A673 (cell line): ENCODE measurements around the gene XYLT1.

Experiments used
- EZH2 ChIP-seq: fragments of 200-600 bp; sonication (generic); IDR thresholded peaks from 2 replicates; pipeline ENCODE4 v1.6.1; 2017; ENCODE audit warnings: borderline replicate concordance, low read depth, mild to moderate bottlenecking, mixed read lengths, antibody characterized with exemption, low read length; ENCODE audit not compliant: poor library complexity, severe bottlenecking
- TF ChIP-seq, protein P1 (sequence below): fragments of 300-800, 200-600 bp; sonication (generic); conservative IDR thresholded peaks from 2 replicates; pipeline ENCODE4 v1.5.1; 2017; ENCODE audit warnings: low read depth, mild to moderate bottlenecking, antibody characterized with exemption, low read length, moderate library complexity, mixed read lengths

DNA sequence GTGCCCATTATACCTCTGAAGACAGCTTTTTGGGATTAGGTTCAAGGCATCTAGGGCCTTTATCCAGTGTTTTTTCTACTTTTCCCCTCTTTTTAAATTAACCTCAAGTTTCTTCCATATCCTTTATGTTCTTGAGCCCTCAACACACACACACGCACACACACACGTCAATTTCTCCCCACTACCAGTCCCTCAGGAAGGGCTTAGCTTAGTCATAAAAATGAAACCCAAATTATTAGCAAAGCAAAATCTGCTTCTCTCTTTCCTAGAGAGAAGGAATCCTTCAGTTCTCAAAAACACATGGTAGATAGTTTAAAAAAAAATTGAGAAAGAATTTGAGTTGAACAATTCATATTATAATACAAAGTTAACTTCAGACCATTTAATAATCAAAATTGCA lies 401.1 kb downstream of the XYLT1 start:
- TF ChIP-seq EZH2 = no peak
- TF ChIP-seq, protein P1, sequence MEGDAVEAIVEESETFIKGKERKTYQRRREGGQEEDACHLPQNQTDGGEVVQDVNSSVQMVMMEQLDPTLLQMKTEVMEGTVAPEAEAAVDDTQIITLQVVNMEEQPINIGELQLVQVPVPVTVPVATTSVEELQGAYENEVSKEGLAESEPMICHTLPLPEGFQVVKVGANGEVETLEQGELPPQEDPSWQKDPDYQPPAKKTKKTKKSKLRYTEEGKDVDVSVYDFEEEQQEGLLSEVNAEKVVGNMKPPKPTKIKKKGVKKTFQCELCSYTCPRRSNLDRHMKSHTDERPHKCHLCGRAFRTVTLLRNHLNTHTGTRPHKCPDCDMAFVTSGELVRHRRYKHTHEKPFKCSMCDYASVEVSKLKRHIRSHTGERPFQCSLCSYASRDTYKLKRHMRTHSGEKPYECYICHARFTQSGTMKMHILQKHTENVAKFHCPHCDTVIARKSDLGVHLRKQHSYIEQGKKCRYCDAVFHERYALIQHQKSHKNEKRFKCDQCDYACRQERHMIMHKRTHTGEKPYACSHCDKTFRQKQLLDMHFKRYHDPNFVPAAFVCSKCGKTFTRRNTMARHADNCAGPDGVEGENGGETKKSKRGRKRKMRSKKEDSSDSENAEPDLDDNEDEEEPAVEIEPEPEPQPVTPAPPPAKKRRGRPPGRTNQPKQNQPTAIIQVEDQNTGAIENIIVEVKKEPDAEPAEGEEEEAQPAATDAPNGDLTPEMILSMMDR = no peak
